Activated CD8-positive, alpha-beta memory T cell treated with anti-CD3 and anti-CD28 coated beads for 4 hours (primary cell): ENCODE measurements around the gene NAP1L4.

ENCODE experiments used
- DNase-seq, 2 donors: peaks; one replicate each; pipeline ENCODE4 v3.0.0-alpha.2; 2020; ENCODE audit warnings: low read depth in 2 of 2

The NAP1L4 gene

GRCh38 chr11:3010521-3011275 lies 18.6 kb upstream of the NAP1L4 start:
- no peak for DNase-seq

GRCh38 chr11:3010004-3010403 lies 17.9 kb upstream of the NAP1L4 start:
- DNase-seq = no peak

- DNase-seq = no peak
Observed at GRCh38 chr11:3009481-3009880, 17.4 kb upstream of the NAP1L4 start.

- DNase-seq = no peak
Observed at GRCh38 chr11:3008746-3009336, 16.7 kb upstream of the NAP1L4 start.

GRCh38 chr11:3007404-3008010 lies 15.4 kb upstream of the NAP1L4 start:
- DNase-seq = no peak

- DNase-seq = peak; percentile 24 to 28
Observed at GRCh38 chr11:3006505-3007260, 14.6 kb upstream of the NAP1L4 start.

GRCh38 chr11:3004481-3004880 lies 12.4 kb upstream of the NAP1L4 start:
- no peak for DNase-seq

GRCh38 chr11:3003396-3004231 lies 11.5 kb upstream of the NAP1L4 start:
- DNase-seq = no peak

- DNase-seq = no peak
Observed at GRCh38 chr11:3002871-3003270, 10.7 kb upstream of the NAP1L4 start.

GRCh38 chr11:3002351-3002861 lies 10.3 kb upstream of the NAP1L4 start:
- no peak for DNase-seq

GRCh38 chr11:3001496-3001895 lies 9.4 kb upstream of the NAP1L4 start:
- DNase-seq = no peak

- no peak for DNase-seq
Observed at GRCh38 chr11:3000032-3000961, 8.2 kb upstream of the NAP1L4 start.

GRCh38 chr11:2999464-2999998 lies 7.4 kb upstream of the NAP1L4 start:
- no peak for DNase-seq

GRCh38 chr11:2998073-2998850 lies 6.1 kb upstream of the NAP1L4 start:
- DNase-seq = no peak

- DNase-seq = no peak
Observed at GRCh38 chr11:2997406-2997805, 5.3 kb upstream of the NAP1L4 start.

GRCh38 chr11:2996976-2997375 lies 4.8 kb upstream of the NAP1L4 start:
- no peak for DNase-seq

GRCh38 chr11:2995893-2996554 lies 3.9 kb upstream of the NAP1L4 start:
- DNase-seq = no peak

- DNase-seq = no peak
Observed at GRCh38 chr11:2995031-2995561, 3.0 kb upstream of the NAP1L4 start.
